MM.1S (cell line): ENCODE measurements around the gene ITK.

Experiments used
- EZH2 ChIP-seq: fragments of 300-600 bp; sonication (generic); optimal IDR thresholded peaks from 2 replicates; pipeline ENCODE3; 2017; ENCODE audit warnings: low read depth, mild to moderate bottlenecking, antibody characterized with exemption, low read length, mixed read lengths
- EZH2phosphoT487 ChIP-seq: fragments of 300-600 bp; sonication (generic); IDR thresholded peaks from 2 replicates; pipeline ENCODE4 v1.6.1; 2018; ENCODE audit warnings: antibody characterized with exemption, low read length
- TF ChIP-seq, protein P1 (sequence below): fragments of 300-600 bp; sonication (generic); IDR thresholded peaks from 2 replicates; pipeline ENCODE4 v1.5.1; 2016; ENCODE audit warnings: antibody characterized with exemption, low read length, mixed read lengths

DNA sequence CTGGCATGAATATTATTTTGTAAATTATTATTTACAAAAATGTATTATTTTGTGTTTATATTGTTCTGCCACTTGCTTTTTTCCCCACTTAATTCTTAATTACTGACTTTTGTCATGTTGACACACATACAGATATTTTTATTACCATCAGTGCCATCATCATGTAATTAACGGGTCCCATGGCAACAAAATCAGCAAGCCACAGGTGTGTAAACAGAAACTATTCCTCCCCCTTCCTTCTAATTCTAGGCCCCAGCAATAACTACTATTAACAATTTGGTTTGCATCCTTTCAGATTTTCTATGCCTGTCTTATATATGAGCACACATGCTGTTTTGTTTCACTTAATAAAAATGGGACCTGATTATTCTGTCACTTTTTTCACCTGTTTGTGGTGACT lies 114.6 kb downstream of the ITK start:
- TF ChIP-seq, protein P1, sequence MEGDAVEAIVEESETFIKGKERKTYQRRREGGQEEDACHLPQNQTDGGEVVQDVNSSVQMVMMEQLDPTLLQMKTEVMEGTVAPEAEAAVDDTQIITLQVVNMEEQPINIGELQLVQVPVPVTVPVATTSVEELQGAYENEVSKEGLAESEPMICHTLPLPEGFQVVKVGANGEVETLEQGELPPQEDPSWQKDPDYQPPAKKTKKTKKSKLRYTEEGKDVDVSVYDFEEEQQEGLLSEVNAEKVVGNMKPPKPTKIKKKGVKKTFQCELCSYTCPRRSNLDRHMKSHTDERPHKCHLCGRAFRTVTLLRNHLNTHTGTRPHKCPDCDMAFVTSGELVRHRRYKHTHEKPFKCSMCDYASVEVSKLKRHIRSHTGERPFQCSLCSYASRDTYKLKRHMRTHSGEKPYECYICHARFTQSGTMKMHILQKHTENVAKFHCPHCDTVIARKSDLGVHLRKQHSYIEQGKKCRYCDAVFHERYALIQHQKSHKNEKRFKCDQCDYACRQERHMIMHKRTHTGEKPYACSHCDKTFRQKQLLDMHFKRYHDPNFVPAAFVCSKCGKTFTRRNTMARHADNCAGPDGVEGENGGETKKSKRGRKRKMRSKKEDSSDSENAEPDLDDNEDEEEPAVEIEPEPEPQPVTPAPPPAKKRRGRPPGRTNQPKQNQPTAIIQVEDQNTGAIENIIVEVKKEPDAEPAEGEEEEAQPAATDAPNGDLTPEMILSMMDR: no peak
- no peak for TF ChIP-seq EZH2
- no peak for TF ChIP-seq EZH2phosphoT487
